GM18498 (cell line): ENCODE measurements around the gene MAGIX.
"Not testable (repeated sequence)": the region's sequence is repeated elsewhere in the genome, so short reads cannot be mapped to it uniquely, and the experiment has no call there.

Experiments
- ATAC-seq: cut with Tn5 transposase; IDR thresholded peaks from one replicate; pipeline ENCODE4 v1.9.1; 2021; ENCODE audit warnings: mild to moderate bottlenecking, moderate library complexity; ENCODE audit not compliant: unreplicated experiment

MAGIX gene

DNA sequence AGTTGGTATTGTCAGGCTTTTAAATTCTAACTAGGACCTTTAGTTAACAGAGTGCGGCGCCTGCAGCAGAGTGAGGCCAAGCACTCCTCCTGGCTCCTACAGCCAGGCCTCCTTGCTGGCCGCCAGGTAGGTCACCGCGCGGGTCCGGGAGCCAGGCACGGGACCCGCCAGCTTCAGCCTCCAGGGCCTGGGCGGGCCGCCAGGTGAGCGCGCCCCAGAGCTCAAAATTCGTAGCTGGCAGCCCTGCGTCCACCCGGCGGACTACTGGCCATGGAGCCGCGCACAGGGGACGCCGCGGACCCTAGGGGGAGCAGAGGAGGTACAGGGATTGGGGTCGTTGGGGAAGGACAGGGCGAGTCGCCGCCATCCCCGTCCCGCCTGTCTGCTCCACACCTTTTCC, at the start of gene MAGIX:
Gene MAGIX, plus strand, starts transcription at position 139 of the 400 bp plus-strand sequence. Its CDS starts 132 bp downstream, at position 271.
- no peak for ATAC-seq

GRCh38 chrX:49116076-49116475, 46.5 kb upstream of the MAGIX start:
- ATAC-seq = no peak

GRCh38 chrX:49116716-49117115, 45.8 kb upstream of the MAGIX start:
- no peak for ATAC-seq

- ATAC-seq = no peak
Measured at GRCh38 chrX:49117581-49117980, 45.0 kb upstream of the MAGIX start.

DNA sequence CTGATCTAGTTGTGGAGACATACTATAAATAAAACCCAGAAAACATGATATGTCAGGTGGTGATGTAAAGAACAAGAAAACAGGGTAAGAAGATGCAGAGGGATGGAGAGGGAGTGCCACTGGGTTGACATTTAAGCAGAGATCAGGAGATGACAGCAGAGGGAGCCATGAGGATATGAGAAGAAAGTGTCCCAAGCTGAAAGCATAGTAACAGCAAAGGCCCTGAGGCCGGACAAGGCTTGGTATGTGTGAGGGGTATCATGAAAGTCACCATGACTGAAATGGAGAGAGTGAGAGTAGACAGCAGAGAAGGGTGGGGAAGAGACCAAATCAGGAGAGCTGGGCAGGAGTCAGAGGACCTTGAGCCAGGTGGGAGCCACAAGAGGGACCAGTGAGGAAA, 42.5 kb upstream of the MAGIX start:
- no peak for ATAC-seq

GRCh38 chrX:49122499-49122898, 40.1 kb upstream of the MAGIX start:
- no peak for ATAC-seq

DNA sequence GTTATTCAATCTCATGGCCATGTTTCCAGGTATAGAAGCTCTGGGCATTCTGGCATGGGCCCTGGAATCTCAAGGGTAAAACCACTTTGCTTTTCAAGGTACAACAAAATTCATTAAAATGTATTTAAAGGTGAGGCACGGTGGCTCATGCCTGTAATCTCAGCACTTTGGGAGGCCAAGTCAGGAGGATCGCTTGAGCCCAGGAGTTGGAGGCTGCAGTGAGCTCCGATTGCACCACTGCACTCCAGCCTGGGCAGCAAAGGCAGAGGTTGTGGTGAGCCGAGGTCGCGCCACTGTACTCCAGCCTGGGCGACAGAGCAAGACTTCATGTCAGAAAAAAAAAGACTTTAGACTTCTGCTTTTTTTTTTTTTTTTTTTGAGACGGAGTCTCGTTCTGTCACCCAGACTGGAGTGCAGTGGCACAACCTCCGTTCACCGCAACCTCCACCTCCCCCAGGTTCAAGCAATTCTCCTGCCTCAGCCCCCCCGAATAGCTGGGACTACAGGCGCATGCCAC, 34.8 kb upstream of the MAGIX start:
- ATAC-seq = not testable (repeated sequence)

DNA sequence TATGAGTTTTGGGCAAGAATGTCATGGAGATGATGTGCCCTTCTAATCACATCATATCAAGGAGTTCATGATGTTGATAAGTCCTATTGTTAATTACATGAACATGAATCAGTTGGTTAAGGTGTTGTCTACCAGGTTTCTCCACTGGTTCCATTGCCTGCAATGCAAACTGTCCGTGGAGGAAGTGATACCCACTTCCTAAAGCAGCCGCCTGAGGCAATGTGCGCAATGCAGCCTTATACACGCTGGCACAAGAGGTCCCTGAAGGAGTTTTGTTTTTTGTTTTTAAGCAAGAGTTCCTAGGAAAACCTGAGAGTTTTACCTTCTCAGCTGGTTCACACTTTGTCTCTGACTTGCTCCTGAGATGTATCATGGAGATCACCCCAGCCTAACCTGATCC, 33.1 kb upstream of the MAGIX start:
- ATAC-seq = no peak

GRCh38 chrX:49132275-49132674, 30.3 kb upstream of the MAGIX start:
- ATAC-seq = not testable (repeated sequence)

GRCh38 chrX:49133759-49134158, 28.8 kb upstream of the MAGIX start:
- no peak for ATAC-seq

- no peak for ATAC-seq
Measured at GRCh38 chrX:49137492-49137891, 25.1 kb upstream of the MAGIX start.

DNA sequence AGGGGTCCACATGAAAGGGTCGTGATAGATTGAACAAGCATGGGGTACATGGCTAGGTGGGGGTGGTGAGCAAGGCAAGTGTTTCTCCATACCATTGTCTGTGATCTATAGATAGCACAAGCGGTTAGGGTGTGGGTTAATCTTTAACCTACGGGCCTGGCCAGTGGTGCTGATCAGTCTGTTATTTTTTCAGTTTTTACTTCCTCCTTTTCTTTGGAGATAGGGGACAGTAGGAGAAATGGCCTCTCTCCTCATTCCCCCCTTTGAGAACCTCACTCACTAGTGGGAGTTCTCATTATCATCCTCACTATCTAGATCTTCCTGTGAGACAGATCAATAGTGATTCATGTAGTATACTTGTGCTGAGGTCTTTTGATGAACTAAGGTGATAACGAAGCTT, 22.8 kb upstream of the MAGIX start:
- ATAC-seq = no peak

GRCh38 chrX:49142264-49142663, 20.3 kb upstream of the MAGIX start:
- ATAC-seq = not testable (repeated sequence)

GRCh38 chrX:49143154-49143553, 19.4 kb upstream of the MAGIX start:
- ATAC-seq = not testable (repeated sequence)

- no peak for ATAC-seq
Measured at GRCh38 chrX:49147282-49147681, 15.3 kb upstream of the MAGIX start.

GRCh38 chrX:49147936-49148335, 14.6 kb upstream of the MAGIX start:
- no peak for ATAC-seq

- not testable (repeated sequence) for ATAC-seq
Measured at GRCh38 chrX:49148390-49149100, 14.0 kb upstream of the MAGIX start.

DNA sequence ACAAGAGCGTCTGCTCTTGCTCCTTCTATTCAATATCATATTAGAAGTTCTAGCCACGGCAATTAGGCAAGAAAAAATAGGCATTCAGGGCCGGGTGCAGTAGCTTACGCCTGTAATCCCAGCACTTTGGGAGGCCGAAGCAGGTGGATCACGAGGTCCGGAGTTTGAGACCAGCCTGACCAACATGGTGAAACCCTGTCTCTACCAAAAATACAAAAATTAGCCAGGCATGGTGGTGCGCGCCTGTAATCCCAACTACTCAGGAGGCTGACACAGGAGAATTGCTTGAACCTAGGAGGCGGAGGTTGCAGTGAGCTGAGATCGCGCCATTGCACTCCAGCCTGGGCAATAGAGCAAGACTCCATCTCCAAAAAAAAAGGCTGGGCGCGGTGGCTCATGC, 13.3 kb upstream of the MAGIX start:
- ATAC-seq = not testable (repeated sequence)

DNA sequence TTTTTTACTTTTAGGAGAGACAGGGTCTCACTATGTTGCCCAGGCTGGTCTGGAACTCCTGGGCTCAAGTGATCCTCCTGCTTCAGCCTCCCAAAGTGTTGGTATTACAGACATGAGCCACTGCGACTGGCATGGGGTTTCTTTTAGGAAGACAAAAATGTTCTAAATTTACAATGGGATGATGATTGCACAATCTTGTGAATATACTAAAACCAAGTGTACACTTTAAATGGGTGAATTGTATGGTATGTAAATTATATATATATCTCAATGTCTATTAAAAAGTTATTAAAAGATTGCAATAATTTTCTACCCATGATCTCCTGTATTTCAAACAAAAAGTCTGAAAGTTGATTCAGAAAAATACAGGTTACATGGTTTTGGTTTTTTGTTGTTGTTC, 9.1 kb upstream of the MAGIX start:
- no peak for ATAC-seq

DNA sequence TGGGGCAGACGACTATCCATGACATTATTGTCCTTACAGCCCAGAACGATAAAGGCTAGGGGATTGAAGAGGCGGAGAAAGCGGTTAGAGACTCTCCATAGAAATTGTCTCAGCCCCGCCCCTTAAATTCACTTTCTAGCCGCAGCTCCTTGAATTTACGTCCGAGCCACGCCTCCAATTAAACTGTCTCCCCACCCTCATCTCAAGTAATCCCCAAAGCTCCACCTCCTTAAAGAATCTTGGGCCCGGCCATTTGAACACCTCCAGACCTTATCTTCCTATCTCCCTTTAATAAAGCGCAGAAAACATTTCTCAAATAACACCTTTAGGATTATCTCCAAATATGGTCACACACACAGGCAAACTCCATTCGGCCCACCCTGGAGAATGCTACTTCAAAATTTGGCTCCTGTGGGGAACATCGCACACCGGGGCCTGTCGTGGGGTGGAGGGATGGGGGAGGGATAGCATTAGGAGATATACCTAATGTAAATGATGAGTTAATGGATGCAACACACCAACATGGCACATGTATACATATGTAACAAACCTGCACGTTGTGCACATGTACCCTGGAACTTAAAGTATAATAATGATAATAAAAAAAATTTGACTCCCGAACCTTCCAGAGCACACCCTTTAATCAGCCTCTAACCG, 7.2 kb upstream of the MAGIX start:
- peak; percentile 26 for ATAC-seq

DNA sequence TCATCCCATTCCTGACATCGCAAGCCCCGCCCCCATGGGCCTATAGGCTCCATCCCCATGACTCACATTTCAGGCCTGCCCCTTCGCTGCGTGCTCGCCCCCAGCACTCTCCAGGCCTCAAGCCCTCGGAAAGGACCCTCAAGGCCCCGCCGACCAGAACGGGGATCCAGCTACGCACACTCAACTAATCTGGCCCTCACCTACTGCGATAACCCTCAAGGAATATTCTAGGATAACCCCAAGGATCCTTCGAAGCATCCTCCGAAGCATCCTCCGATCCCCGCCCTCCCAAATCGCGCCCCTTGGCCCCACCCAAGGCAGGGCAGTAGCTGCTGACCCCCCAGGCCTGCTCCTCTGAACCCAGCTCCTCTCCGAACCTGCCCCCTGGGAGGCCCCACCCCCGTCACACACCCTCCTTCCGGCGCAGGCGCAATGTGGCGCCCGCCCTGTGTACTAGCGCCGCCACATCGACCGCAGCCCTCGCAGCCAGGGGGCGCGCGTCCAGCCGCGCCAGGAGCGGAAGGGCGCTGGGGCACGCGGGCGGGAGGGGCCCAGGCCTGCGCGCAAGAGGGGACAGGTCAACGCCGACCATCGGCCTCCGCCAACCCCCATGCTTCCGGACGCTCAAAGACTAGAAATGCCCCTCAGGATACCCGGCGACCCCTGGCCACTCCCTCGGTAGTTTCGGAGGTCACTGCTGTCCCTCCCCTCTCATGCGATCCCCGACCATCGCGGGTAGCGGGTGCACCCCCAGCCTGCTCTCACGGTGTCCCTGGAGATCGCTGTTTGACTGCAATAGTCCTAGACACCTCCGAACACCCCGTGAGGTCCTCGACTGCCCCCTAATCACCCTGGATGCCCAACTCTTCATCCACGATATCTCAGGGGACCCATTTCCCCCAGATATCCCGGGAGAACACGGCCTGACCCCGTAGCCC, 6.4 kb upstream of the MAGIX start:
- ATAC-seq = peak; percentile 93
